ENCODE measurements around the gene SH3TC1. TPM values are rescaled to one million over a fixed set of nuclear protein-coding genes. Genes with fewer than 3 reads are reported as not detected.

The SH3TC1 gene
- total RNA-seq, 1 donor from 2014 or later, result 14.8 TPM

DNA sequence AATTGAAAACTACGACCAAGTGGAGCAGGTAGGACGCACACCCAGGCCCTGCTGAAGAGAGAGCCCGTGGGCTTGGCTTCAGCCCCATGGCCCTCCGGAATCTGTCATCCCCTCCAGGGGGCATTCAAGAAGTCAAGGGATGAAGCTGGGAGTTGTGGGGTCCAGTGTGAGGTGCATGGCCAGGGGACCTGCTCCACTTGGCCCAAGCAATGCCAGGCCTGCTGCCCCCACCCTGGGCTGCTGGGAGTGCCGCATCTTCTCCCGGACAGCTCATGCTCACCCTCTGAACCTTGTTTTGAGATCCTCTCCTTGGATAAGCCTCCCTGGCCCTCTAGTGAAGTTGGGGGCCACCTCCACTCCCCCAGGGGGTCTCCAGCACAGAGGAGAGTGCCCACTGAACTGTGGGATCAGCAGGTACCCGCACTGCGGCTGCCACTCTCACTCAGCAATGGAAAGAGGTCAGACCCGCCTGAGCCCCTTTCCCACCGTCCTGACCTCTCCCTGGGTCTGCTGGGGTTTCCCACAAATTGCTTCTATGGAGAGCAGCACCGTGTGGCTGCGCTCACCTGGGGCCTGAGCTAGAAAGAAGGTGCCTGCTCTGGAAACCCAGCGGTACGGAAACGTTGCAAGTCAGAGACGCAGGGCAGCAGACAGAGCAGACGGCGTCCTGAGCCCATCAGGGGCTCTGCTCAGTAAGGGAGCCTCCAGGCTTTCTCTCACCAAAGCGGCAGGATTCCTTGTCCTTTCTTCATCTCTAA, 35.5 kb upstream of the SH3TC1 start:
- intact Hi-C loops (cut with micrococcal nuclease), result no loop called here

GRCh38 chr4:8164194-8164565, 34.9 kb upstream of the SH3TC1 start:
- intact Hi-C loops (cut with micrococcal nuclease), result no loop called here

DNA sequence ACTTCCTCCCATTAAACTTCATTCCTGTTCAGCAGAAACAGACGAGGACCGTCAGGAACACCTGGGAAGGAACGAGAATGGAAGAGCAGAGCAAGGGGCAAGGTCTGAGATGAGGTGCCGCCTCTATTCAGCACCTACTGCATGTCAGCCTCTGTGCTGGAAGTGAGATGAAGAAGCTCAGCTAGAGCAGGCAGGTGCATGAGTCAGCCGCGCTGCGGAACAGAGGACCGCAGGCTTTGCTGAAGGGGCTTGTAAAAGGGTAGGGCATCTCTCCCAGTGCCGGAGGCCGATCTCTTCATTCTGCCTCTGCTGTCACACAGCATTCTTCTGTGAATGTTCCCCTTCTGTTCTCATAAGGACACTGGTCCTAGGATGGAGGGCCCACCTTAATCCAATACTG, 34.4 kb upstream of the SH3TC1 start:
- intact Hi-C loops (cut with micrococcal nuclease), result no loop called here

DNA sequence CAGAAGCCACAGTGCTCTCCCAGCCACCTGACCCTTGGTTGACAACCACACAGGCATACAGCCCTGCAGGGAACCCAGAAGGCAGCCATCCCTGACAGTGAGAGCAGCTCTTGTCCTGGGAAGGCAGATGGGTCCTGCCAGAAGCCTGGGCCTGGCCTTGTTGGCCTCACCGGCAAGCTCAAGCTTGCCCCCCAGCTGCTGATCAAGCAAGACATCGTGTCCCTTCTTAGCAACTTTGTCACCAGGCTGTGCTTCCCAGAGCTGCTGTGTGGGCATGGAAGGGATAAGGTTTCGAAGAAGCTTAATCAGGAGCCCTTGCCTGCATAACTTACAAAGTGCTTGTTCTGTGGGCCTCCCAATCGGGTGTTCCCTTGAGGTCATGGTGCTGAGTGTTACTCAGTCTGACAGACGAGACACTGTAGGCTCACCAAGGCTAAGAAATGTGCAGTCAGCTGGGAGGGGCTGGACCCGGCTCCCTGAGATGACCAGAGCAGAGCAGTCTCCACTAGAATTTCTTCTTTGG, 33.7 kb upstream of the SH3TC1 start:
- intact Hi-C loops (cut with micrococcal nuclease), result no loop called here

- intact Hi-C loops (cut with micrococcal nuclease), result no loop called here
Observed at GRCh38 chr4:8167291-8167690, 31.8 kb upstream of the SH3TC1 start.

- intact Hi-C loops (cut with micrococcal nuclease), result no loop called here
Observed at GRCh38 chr4:8167815-8168214, 31.3 kb upstream of the SH3TC1 start.

DNA sequence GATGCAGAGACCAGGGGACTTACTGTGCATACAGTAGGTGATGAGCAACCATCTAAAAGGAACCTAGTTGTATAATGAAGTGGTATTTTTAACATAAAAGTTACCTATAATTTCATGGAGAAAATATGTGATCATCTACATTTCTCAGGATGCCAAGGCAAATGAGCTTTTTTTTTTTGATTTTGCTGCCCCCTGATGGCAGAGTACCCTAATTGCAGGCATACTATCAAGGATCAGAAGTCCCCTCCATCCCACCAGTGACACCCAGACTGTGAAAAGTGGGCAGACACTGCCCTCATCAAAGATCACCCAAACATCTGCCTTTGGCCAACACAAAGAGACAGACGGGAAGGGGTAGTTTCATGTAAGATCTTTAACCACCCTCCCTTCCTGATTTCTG, 30.9 kb upstream of the SH3TC1 start:
- intact Hi-C loops (cut with micrococcal nuclease), result no loop called here

GRCh38 chr4:8168832-8169598, 30.1 kb upstream of the SH3TC1 start:
- intact Hi-C loops (cut with micrococcal nuclease), result no loop called here

DNA sequence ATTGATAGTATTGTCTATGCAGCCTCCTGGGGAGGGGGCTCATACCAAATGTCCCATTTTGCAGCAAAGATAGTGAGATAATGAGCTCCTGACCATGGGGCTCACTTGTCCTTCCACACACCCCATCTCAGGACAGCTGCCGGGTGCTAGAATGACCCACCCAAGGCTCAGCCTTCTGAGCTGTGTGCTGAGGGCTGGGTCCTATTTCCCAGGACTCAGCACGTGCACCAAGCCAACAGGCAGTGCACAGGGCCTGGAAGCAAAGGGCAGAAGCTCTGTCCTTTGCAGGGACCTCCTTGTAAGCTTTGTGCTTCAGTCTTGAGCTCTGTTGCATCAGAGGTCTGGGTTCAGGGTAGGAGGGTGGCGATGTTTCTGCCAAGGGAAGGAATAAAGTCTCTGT, 29.3 kb upstream of the SH3TC1 start:
- intact Hi-C loops (cut with micrococcal nuclease), result no loop called here

DNA sequence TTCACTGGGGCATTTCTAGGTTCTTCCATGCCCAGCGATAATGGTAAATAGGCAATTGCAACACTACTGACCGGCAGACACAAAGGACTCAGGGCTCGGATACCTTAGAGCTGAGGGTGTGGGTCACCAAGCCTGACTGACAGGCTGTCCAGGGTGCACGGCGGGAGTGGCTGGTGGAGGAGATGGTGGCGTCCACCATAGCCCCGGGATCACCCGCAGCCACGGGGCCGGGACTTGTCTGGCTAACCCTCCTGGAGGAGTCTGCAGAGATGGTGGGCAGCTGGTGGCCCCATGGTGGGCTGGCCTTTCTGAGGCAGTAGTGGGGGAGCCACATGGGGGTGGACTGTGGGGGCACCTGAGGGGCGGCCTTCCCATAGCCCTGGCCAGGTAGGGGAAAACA, 28.7 kb upstream of the SH3TC1 start:
- intact Hi-C loops (cut with micrococcal nuclease), result no loop called here

DNA sequence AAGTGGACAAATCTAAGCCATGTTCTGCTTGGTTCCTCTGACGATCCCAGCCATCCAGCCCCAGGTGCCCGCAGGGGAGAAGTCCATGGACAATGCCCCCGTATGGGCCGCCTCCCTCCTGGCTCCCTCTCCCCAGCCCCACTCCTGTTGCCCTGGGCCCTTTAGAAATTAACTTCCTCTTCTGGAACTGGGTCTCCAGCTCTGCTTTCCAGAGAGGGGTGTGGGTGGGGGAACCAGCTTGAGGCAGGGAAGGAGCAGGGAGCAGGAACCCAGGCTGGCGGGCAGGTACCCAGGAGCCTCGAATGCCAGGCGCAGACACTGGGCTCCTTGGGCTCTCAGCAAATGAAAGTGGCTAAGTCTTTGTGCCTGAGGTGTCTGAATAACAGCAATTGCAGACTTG, 27.8 kb upstream of the SH3TC1 start:
- intact Hi-C loops (cut with micrococcal nuclease), result no loop called here

- intact Hi-C loops (cut with micrococcal nuclease), result no loop called here
Observed at GRCh38 chr4:8171984-8172924, 26.8 kb upstream of the SH3TC1 start.

- intact Hi-C loops (cut with micrococcal nuclease), result no loop called here
Observed at GRCh38 chr4:8173492-8174242, 25.4 kb upstream of the SH3TC1 start.

GRCh38 chr4:8174970-8175369, 24.1 kb upstream of the SH3TC1 start:
- intact Hi-C loops (cut with micrococcal nuclease), result no loop called here

DNA sequence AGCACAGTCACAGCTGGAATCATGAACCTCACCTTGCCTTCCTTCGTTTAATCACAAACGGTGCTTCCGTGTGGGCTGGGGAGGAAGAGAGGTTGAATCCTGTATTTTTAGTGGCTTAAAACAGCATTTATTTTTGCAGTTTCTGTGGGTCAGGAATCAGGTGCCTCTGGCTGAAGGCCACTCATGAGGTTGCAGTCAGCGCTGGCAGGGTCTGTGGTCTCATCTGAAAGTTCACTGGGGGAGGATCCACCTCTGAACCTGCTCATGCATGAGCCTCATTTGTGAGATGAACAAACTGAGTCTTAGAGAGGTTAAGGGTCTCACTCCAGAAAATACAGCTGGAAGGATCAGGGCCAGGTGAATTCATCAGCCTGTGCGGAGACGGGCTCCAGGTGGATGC, 23.4 kb upstream of the SH3TC1 start:
- intact Hi-C loops (cut with micrococcal nuclease), result loop anchor here (2.0 kb wide), 1 partner anchor 227 kb away; no protein-coding TSS in a partner anchor

GRCh38 chr4:8176547-8177399, 22.3 kb upstream of the SH3TC1 start:
- intact Hi-C loops (cut with micrococcal nuclease), result loop anchor here (2.0 kb wide), 1 partner anchor 226 kb away; no protein-coding TSS in a partner anchor

- intact Hi-C loops (cut with micrococcal nuclease), result loop anchor here (2.0 kb wide), 1 partner anchor 225 kb away; no protein-coding TSS in a partner anchor
Observed at GRCh38 chr4:8177552-8177951, 21.5 kb upstream of the SH3TC1 start.

- intact Hi-C loops (cut with micrococcal nuclease), result loop anchor here (2.0 kb wide), 1 partner anchor 225 kb away; no protein-coding TSS in a partner anchor
Observed at GRCh38 chr4:8177956-8178355, 21.1 kb upstream of the SH3TC1 start.

- intact Hi-C loops (cut with micrococcal nuclease), result no loop called here
Observed at GRCh38 chr4:8179074-8179473, 20.0 kb upstream of the SH3TC1 start.

DNA sequence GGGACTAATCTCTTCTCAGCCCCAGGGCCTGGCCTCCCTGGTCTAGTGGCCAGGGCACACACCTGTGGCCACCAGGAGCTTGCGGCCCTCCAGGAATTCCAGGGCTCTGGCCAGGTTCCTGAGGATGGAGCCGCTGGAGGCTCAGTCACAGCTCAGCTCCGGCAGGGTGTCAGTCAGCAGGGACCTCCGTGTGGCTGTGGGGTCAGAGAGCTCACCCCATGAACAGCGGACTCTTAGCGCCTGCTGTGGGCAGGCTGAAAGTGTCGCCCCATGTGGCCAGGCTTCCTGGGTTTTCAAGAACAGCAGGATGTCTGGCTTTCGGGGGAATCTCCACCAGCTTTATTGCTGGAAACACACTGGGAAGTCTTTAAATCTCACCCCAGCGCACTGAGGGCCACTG, 19.3 kb upstream of the SH3TC1 start:
- intact Hi-C loops (cut with micrococcal nuclease), result no loop called here

Measured in T-helper 2 cell treated with Interferon-gamma antibody and Interleukin-4, amounts not matched to agents 100 ng/mL and 5 ng/mL, for 36 hours (primary cell).